WTC11 (cell line): ENCODE results near the gene LARGE1.

Source experiments
- TF ChIP-seq, protein P1 (sequence below): fragments of 200-600 bp; IDR thresholded peaks from 2 replicates; pipeline ENCODE4 v1.8.0; 2022; ENCODE audit warnings: antibody characterized with exemption
- TF ChIP-seq, protein P2 (sequence below): sonication (generic); formaldehyde crosslinking; IDR thresholded peaks from 2 replicates; pipeline ENCODE4 v1.8.0; 2022; ENCODE audit warnings: mild to moderate bottlenecking, missing genetic modification reagents

DNA sequence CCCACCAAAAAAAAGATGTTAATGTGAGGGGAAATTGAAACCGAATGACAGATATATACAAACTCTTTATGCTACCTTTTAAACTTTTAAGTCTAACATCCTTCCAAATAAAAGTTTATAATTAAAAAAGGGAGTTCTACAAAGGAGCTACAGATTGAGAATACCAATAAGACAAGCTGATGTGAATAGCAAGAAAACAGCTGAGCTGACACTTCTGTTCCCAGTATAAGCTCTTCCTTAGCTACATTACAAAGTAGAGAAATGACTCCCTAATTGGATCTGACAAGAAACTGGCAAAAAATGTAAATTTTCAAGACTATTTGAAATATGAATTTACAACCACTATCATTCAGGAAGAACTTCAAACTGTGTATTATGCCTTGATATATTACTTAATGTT is 567.5 kb downstream of the LARGE1 start:
- TF ChIP-seq, protein P1, sequence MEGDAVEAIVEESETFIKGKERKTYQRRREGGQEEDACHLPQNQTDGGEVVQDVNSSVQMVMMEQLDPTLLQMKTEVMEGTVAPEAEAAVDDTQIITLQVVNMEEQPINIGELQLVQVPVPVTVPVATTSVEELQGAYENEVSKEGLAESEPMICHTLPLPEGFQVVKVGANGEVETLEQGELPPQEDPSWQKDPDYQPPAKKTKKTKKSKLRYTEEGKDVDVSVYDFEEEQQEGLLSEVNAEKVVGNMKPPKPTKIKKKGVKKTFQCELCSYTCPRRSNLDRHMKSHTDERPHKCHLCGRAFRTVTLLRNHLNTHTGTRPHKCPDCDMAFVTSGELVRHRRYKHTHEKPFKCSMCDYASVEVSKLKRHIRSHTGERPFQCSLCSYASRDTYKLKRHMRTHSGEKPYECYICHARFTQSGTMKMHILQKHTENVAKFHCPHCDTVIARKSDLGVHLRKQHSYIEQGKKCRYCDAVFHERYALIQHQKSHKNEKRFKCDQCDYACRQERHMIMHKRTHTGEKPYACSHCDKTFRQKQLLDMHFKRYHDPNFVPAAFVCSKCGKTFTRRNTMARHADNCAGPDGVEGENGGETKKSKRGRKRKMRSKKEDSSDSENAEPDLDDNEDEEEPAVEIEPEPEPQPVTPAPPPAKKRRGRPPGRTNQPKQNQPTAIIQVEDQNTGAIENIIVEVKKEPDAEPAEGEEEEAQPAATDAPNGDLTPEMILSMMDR = no peak
- TF ChIP-seq, protein P2, sequence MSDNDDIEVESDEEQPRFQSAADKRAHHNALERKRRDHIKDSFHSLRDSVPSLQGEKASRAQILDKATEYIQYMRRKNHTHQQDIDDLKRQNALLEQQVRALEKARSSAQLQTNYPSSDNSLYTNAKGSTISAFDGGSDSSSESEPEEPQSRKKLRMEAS (CRISPR knock-in tag) = no peak
